SK-N-SH treated with all-trans-retinoic acid at 6 μM for 48 hours (cell line): Measurements from ENCODE around the gene DMD.

ENCODE experiments used
- ARNTL ChIP-seq: fragments of 450-650 bp; formaldehyde crosslinking; IDR thresholded peaks from 2 replicates; pipeline ENCODE4 v1.5.0; 2020; ENCODE audit warnings: low read depth, mild to moderate bottlenecking, moderate library complexity, borderline replicate concordance
- BACH2 ChIP-seq: fragments of 250-450 bp; sonication (Bioruptor Pico); IDR thresholded peaks from 2 replicates; pipeline ENCODE4 v1.9.0; 2021; ENCODE audit warnings: mild to moderate bottlenecking, borderline replicate concordance
- CSDC2 ChIP-seq: fragments of 250-450 bp; sonication (Bioruptor Pico); IDR thresholded peaks from 2 replicates; pipeline ENCODE4 v1.5.0; 2020; ENCODE audit warnings: mild to moderate bottlenecking, moderate library complexity
- GLIS3 ChIP-seq: fragments of 250-450 bp; sonication (Bioruptor Pico); IDR thresholded peaks from 2 replicates; pipeline ENCODE4 v1.5.0; 2020; ENCODE audit warnings: mild to moderate bottlenecking, moderate library complexity
- PATZ1 ChIP-seq: fragments of 250-450 bp; sonication (Bioruptor Pico); IDR thresholded peaks from 2 replicates; pipeline ENCODE4 v1.8.0; 2020; ENCODE audit warnings: mild to moderate bottlenecking, moderate library complexity, borderline replicate concordance
- RARB ChIP-seq: fragments of 250-450 bp; sonication (Bioruptor Pico); IDR thresholded peaks from 2 replicates; pipeline ENCODE4 v1.8.0; 2021; ENCODE audit warnings: mild to moderate bottlenecking, moderate library complexity
- TCF4 ChIP-seq: fragments of 250-450 bp; sonication (Bioruptor Pico); IDR thresholded peaks from 2 replicates; pipeline ENCODE4 v1.8.0; 2021; ENCODE audit warnings: mild to moderate bottlenecking, moderate library complexity, borderline replicate concordance
- ZFP3 ChIP-seq: fragments of 250-450 bp; sonication (Bioruptor Pico); IDR thresholded peaks from 2 replicates; pipeline ENCODE4 v1.5.0; 2020; ENCODE audit warnings: mild to moderate bottlenecking, moderate library complexity
- ZFP30 ChIP-seq: fragments of 450-650 bp; formaldehyde crosslinking; IDR thresholded peaks from 2 replicates; pipeline ENCODE4 v1.5.0; 2022; ENCODE audit warnings: mild to moderate bottlenecking, moderate library complexity
- ZNF8 ChIP-seq: fragments of 450-650 bp; formaldehyde crosslinking; IDR thresholded peaks from 2 replicates; pipeline ENCODE4 v1.5.0; 2020; ENCODE audit warnings: mild to moderate bottlenecking, moderate library complexity
- TF ChIP-seq, protein P1 (sequence below): fragments of 250-450 bp; sonication (Bioruptor Pico); IDR thresholded peaks from 2 replicates; pipeline ENCODE4 v1.5.0; 2020; ENCODE audit warnings: mild to moderate bottlenecking, moderate library complexity

GRCh38 chrX:32269866-32270265 lies 941.5 kb downstream of the DMD start:
- no peak for TF ChIP-seq ZFP3 (CRISPR knock-in tag)
- TF ChIP-seq TCF4 (CRISPR knock-in tag): no peak
- TF ChIP-seq ARNTL: no peak
- no peak for TF ChIP-seq ZFP30
- no peak for TF ChIP-seq RARB (CRISPR knock-in tag)
- TF ChIP-seq GLIS3: no peak
- TF ChIP-seq, protein P1, sequence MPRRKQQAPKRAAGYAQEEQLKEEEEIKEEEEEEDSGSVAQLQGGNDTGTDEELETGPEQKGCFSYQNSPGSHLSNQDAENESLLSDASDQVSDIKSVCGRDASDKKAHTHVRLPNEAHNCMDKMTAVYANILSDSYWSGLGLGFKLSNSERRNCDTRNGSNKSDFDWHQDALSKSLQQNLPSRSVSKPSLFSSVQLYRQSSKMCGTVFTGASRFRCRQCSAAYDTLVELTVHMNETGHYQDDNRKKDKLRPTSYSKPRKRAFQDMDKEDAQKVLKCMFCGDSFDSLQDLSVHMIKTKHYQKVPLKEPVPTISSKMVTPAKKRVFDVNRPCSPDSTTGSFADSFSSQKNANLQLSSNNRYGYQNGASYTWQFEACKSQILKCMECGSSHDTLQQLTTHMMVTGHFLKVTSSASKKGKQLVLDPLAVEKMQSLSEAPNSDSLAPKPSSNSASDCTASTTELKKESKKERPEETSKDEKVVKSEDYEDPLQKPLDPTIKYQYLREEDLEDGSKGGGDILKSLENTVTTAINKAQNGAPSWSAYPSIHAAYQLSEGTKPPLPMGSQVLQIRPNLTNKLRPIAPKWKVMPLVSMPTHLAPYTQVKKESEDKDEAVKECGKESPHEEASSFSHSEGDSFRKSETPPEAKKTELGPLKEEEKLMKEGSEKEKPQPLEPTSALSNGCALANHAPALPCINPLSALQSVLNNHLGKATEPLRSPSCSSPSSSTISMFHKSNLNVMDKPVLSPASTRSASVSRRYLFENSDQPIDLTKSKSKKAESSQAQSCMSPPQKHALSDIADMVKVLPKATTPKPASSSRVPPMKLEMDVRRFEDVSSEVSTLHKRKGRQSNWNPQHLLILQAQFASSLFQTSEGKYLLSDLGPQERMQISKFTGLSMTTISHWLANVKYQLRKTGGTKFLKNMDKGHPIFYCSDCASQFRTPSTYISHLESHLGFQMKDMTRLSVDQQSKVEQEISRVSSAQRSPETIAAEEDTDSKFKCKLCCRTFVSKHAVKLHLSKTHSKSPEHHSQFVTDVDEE (CRISPR knock-in tag): no peak
- TF ChIP-seq BACH2 (CRISPR knock-in tag): no peak
- no peak for TF ChIP-seq PATZ1 (CRISPR knock-in tag)
- no peak for TF ChIP-seq CSDC2 (CRISPR knock-in tag)
- TF ChIP-seq ZNF8 (CRISPR knock-in tag): no peak
